Non-pigmented ciliary epithelial cell (primary cell): ENCODE results near the gene ZNF334.

Experiments
- DNase-seq: peaks from one replicate; pipeline ENCODE4 v3.0.0-alpha.2; 2010; ENCODE audit warnings: low read depth

ZNF334 gene

GRCh38 chr20:46485431-46485830, 27.9 kb downstream of the ZNF334 start:
- DNase-seq, result no peak

GRCh38 chr20:46484954-46485353, 28.4 kb downstream of the ZNF334 start:
- DNase-seq, result no peak

GRCh38 chr20:46483879-46484278, 29.5 kb downstream of the ZNF334 start:
- DNase-seq, result no peak

- no peak for DNase-seq
Observed at GRCh38 chr20:46482864-46483263, 30.5 kb downstream of the ZNF334 start.

GRCh38 chr20:46477640-46478039, 35.7 kb downstream of the ZNF334 start:
- no peak for DNase-seq

- DNase-seq, result no peak
Observed at GRCh38 chr20:46477225-46477624, 36.1 kb downstream of the ZNF334 start.

- DNase-seq, result no peak
Observed at GRCh38 chr20:46468508-46468907, 44.9 kb downstream of the ZNF334 start.

- DNase-seq, result no peak
Observed at GRCh38 chr20:46464451-46464850, 48.9 kb downstream of the ZNF334 start.

GRCh38 chr20:46463852-46464251, 49.5 kb downstream of the ZNF334 start:
- no peak for DNase-seq

- no peak for DNase-seq
Observed at GRCh38 chr20:46461808-46462207, 51.6 kb downstream of the ZNF334 start.

GRCh38 chr20:46458866-46459750, 54.3 kb downstream of the ZNF334 start:
- DNase-seq, result no peak

- no peak for DNase-seq
Observed at GRCh38 chr20:46456255-46457028, 56.9 kb downstream of the ZNF334 start.

GRCh38 chr20:46455729-46456128, 57.6 kb downstream of the ZNF334 start:
- no peak for DNase-seq
